ENCODE data around the gene PCGF2. TPM values are rescaled to one million over a fixed set of nuclear protein-coding genes. Genes with fewer than 3 reads are reported as not detected.

PCGF2 gene
- total RNA-seq, 4 donors from 2014 or later, result 7.7 to 50.0 (median 17.6) TPM

GRCh38 chr17:38697061-38697820 lies 50.9 kb downstream of the PCGF2 start:
- Histone ChIP-seq H3K4me3 (no peak overlapping the region), H3K9me3 (no peaks in the 10 kb centered on the region), H3K4me1 (peaks cover 0 to 44% (median 19%) of the 10 kb centered on the region in 4 donors), H3K27me3 (no peaks in the 10 kb centered on the region), H3K27ac (no peak overlapping the region), H3K36me3 (no peaks in the 10 kb centered on the region)
- DNase-seq (ENCODE audit: low spot score in 2 of 2), result no peak
- WGBS, 2 donors, result 76 to 84% methylated on average over 4 of the region's 4 CpGs
- TF ChIP-seq POLR2A (IDR thresholded peaks at IDR 0.05) (no peak), EP300 (IDR thresholded peaks at IDR 0.05) (no peak), CTCF (IDR thresholded peaks at IDR 0.05) (no peak)

GRCh38 chr17:38693700-38694329 lies 54.3 kb downstream of the PCGF2 start:
- DNase-seq (ENCODE audit: low spot score in 2 of 2), result peak; percentile 82 to 89
- 30 to 41% methylated on average over 12 of the region's 12 CpGs for WGBS, 2 donors
- H3K9me3 ChIP-seq, result no peaks in the 10 kb centered on the region
- no peaks in the 10 kb centered on the region for H3K27me3 ChIP-seq
- H3K4me3 ChIP-seq, result no peak overlapping the region
- H3K4me1 ChIP-seq, result peaks cover 0 to 16% (median 10%) of the 10 kb centered on the region in 4 donors
- H3K27ac ChIP-seq, result peak overlapping the region; percentile 20 to 84 (median 72)
- no peaks in the 10 kb centered on the region for H3K36me3 ChIP-seq
- TF ChIP-seq EP300 (IDR thresholded peaks at IDR 0.05), result peak in 1 of 2 donors; percentile 71
- TF ChIP-seq POLR2A (IDR thresholded peaks at IDR 0.05), result no peak
- TF ChIP-seq CTCF (IDR thresholded peaks at IDR 0.05), result peak in 1 of 5 experiments; percentile 22

- Histone ChIP-seq H3K27ac (no peak overlapping the region), H3K4me3 (no peak overlapping the region), H3K27me3 (no peaks in the 10 kb centered on the region), H3K4me1 (peaks cover 0 to 16% (median 10%) of the 10 kb centered on the region in 4 donors), H3K9me3 (no peaks in the 10 kb centered on the region), H3K36me3 (no peaks in the 10 kb centered on the region)
- no peak for TF ChIP-seq EP300 (IDR thresholded peaks at IDR 0.05)
- TF ChIP-seq POLR2A (IDR thresholded peaks at IDR 0.05), result no peak
- TF ChIP-seq CTCF (IDR thresholded peaks at IDR 0.05), result no peak
- DNase-seq (ENCODE audit: low spot score in 2 of 2), result no peak
- 81 to 84% methylated on average over 4 of the region's 4 CpGs for WGBS, 2 donors
These were observed 57.0 kb downstream of the PCGF2 start for GRCh38 chr17:38691154-38691553.

- TF ChIP-seq EP300 (IDR thresholded peaks at IDR 0.05) (no peak), CTCF (IDR thresholded peaks at IDR 0.05) (no peak), POLR2A (IDR thresholded peaks at IDR 0.05) (no peak)
- 75 to 80% methylated on average over 4 of the region's 4 CpGs for WGBS, 2 donors
- Histone ChIP-seq H3K4me1 (peaks cover 0 to 16% (median 10%) of the 10 kb centered on the region in 4 donors), H3K36me3 (no peaks in the 10 kb centered on the region), H3K9me3 (no peaks in the 10 kb centered on the region), H3K4me3 (no peak overlapping the region), H3K27me3 (no peaks in the 10 kb centered on the region), H3K27ac (no peak overlapping the region)
- no peak for DNase-seq (ENCODE audit: low spot score in 2 of 2)
These were observed 57.8 kb downstream of the PCGF2 start for GRCh38 chr17:38690386-38690785.

- 87% methylated on average over 5 of the region's 5 CpGs for WGBS, 2 donors
- Histone ChIP-seq H3K27ac (no peak overlapping the region), H3K9me3 (no peaks in the 10 kb centered on the region), H3K4me3 (no peak overlapping the region), H3K27me3 (no peaks in the 10 kb centered on the region), H3K36me3 (no peaks in the 10 kb centered on the region), H3K4me1 (no peaks in the 10 kb centered on the region)
- TF ChIP-seq POLR2A (IDR thresholded peaks at IDR 0.05) (no peak), EP300 (IDR thresholded peaks at IDR 0.05) (no peak), CTCF (IDR thresholded peaks at IDR 0.05) (no peak)
- DNase-seq (ENCODE audit: low spot score in 2 of 2), result no peak
These were observed 60.9 kb downstream of the PCGF2 start for GRCh38 chr17:38687286-38687685.
